NB4 (cell line): Measurements from ENCODE around the gene MICAL3.

Experiments used
- DNase-seq: peaks from one replicate; pipeline ENCODE4 v3.0.0; 2010; ENCODE audit warnings: low read depth
- H3K4me3 ChIP-seq: one replicate; pipeline ENCODE4 v1.5.1; 2011; ENCODE audit warnings: mild to moderate bottlenecking, low read depth, low read length, moderate library complexity
- MYC ChIP-seq: IDR thresholded peaks from 2 replicates; pipeline ENCODE4 v1.6.1; 2011; ENCODE audit warnings: low read depth, low read length
- POLR2A ChIP-seq: IDR thresholded peaks from 2 replicates; pipeline ENCODE4 v1.6.1; 2011; ENCODE audit warnings: mild to moderate bottlenecking; ENCODE audit not compliant: insufficient read length; ENCODE audit errors: extremely low read depth
- TF ChIP-seq, protein P1 (sequence below): IDR thresholded peaks from 2 replicates; pipeline ENCODE4 v1.6.1; 2011; ENCODE audit warnings: low read depth, low read length
- TF ChIP-seq, protein P2 (sequence below): IDR thresholded peaks from one replicate; pipeline ENCODE4 v1.5.1; 2012; ENCODE audit warnings: low read depth, low read length

MICAL3 gene

DNA sequence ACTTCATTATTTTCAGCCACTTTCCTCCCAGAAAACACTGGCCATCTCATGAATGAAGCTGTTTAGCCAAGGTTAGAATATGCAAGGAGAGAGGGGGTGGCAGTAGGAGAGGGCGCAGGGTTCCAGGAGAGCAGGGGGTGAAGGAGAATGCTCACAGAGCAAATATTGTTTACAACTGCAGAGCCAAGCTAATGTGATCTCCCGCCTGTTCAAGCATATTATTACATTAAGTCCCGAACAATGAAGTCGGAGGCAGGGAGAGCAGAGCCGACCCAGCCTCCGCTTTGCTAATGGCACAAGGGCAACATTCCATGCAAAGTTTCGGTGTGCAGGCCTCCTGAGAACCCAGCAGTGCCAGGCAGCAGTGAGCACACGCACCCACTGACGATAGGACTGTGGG lies 80.1 kb downstream of the MICAL3 start:
- no peak for DNase-seq
- no peak overlapping the region for H3K4me3 ChIP-seq
- no peak for TF ChIP-seq MYC
- TF ChIP-seq POLR2A, result no peak
- TF ChIP-seq, protein P1, sequence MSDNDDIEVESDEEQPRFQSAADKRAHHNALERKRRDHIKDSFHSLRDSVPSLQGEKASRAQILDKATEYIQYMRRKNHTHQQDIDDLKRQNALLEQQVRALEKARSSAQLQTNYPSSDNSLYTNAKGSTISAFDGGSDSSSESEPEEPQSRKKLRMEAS, result no peak
- TF ChIP-seq, protein P2, sequence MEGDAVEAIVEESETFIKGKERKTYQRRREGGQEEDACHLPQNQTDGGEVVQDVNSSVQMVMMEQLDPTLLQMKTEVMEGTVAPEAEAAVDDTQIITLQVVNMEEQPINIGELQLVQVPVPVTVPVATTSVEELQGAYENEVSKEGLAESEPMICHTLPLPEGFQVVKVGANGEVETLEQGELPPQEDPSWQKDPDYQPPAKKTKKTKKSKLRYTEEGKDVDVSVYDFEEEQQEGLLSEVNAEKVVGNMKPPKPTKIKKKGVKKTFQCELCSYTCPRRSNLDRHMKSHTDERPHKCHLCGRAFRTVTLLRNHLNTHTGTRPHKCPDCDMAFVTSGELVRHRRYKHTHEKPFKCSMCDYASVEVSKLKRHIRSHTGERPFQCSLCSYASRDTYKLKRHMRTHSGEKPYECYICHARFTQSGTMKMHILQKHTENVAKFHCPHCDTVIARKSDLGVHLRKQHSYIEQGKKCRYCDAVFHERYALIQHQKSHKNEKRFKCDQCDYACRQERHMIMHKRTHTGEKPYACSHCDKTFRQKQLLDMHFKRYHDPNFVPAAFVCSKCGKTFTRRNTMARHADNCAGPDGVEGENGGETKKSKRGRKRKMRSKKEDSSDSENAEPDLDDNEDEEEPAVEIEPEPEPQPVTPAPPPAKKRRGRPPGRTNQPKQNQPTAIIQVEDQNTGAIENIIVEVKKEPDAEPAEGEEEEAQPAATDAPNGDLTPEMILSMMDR, result no peak

DNA sequence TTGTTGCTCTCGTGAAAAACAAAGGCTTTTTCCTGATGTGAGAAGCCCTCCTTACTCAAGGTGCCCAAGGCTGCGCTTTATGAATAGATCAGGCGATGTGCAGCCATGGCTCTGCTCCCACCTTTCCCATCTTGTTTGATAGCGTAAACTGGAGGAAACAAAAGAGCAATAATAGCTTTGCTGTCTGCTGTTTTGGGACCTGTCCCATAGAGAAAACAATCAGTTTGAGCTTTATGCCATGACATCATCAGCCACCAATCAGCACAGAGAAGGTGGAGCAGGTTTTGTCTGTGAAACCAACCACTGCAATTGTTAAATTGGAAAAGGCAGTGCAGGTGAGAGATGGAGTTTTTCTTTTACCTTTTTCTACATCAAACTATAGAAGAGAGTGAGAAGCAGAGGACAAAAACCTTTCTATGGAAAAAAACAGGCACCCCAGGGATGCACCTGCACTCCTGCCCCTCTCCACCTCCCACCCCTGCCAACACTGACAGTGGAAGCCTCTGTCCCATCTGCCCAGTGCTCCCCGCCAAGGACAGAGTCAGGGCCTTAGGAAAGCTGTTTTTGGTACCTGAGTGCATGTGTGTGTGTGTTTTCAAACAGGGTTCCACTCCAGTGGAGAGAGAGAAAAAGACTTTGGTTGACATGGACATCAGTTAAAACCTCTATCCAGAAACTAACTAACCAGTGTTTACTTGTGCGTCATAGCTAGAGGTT lies 80.7 kb downstream of the MICAL3 start:
- DNase-seq, result no peak
- no peak for TF ChIP-seq POLR2A
- TF ChIP-seq, protein P1, result no peak
- TF ChIP-seq MYC, result no peak
- TF ChIP-seq, protein P2, result no peak
- no peak overlapping the region for H3K4me3 ChIP-seq

DNA sequence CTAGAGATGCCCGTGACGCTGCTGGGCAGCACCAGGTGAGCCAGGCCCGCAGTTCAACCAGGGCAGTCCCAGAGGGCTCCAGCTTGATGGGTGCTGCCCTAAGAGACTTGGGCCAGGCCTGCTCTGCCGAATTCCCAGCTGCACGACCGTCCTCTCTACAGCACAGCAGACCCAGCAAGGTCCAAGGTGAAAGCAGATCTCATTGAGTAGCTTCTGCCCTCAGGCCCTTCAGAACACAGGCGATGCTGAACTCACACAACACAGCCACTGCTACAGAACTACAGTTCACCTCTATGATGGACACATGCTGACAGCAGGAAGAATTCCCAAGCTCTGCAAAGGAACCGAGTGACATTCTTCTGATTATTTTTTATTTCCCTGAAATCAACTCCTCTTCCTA lies 81.6 kb downstream of the MICAL3 start:
- H3K4me3 ChIP-seq, result no peak overlapping the region
- TF ChIP-seq POLR2A (no peak), MYC (no peak)
- TF ChIP-seq, protein P2, result no peak
- TF ChIP-seq, protein P1, result no peak
- DNase-seq, result no peak

DNA sequence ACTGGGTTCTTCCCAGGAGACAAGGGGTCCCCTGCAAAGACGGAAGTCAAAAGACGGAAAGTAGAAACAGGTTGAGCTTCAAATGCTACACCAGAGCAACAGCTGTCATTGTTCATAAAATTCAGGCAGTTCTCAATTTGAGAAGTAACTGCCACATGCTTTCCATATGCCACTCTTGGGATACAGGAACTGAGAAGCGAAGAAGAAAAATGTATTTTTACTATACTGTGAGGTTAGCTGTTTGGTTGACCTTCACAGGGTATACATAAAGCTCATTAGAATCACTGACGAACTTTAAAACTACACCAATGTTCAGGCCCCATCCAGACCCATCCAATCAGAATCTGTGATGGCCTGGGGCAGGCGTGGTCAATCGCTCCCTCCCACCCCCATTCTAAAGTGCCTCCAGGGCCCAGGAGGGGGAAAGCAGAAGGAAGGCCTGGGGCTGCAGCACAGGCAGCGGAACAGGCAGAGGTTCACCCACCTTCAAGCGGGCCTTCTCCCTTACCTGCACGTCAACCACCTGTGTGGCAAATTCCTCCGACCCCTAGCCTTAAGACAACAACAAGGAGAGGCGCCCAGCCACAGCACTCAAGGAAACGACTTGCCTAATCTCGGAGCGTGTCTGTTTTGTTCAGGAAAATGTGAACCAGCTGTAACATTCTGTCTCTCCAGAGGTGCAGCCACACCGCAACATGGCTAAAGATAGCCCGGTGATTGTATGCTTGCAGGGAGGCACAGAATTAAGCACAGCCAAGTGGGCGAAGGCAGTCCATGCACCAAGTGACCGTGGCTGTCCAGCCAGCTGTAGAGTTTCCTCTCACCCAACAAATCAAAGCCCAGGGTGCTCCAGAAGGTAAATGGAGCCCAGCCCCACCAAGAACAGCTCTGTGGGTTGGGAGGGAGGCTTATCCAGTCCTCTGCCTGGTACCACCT lies 82.6 kb downstream of the MICAL3 start:
- DNase-seq, result no peak
- H3K4me3 ChIP-seq, result no peak overlapping the region
- TF ChIP-seq, protein P2, result no peak
- TF ChIP-seq, protein P1, result no peak
- TF ChIP-seq POLR2A, result no peak
- TF ChIP-seq MYC, result no peak

DNA sequence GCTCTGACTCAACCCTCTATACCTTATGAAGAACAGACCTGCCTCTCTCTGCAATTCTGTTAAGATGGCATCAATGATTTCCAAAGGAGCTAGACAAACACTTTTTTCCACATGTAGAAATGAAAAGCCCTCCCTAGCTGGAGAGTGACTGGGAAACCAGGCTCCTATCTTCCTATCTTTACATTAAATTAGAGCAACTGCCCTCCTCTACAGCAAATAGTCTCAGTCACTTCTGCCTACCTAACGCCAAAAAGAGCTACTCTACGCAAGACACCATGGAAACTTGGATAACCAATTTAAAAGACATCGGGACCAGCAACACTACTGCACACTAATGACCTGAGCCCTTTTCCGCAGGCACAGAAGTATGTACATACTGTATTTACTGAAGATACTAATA lies 84.8 kb downstream of the MICAL3 start:
- DNase-seq, result no peak
- H3K4me3 ChIP-seq, result no peak overlapping the region
- no peak for TF ChIP-seq POLR2A
- TF ChIP-seq, protein P2, result no peak
- TF ChIP-seq MYC, result no peak
- TF ChIP-seq, protein P1, result no peak
